Erythroblast (primary cell): Measurements from ENCODE around the gene LRIT3.

ENCODE experiments used
- GATA1 ChIP-seq: IDR thresholded peaks from 2 replicates; pipeline ENCODE4 v1.6.1; 2011; ENCODE audit warnings: low read depth, mild to moderate bottlenecking, control low read depth, low read length, moderate library complexity
- POLR2A ChIP-seq: IDR thresholded peaks from 2 replicates; pipeline ENCODE4 v1.6.1; 2011; ENCODE audit warnings: mild to moderate bottlenecking, low read length

GRCh38 chr4:109887071-109887470, 39.2 kb downstream of the LRIT3 start:
- TF ChIP-seq POLR2A: no peak
- no peak for TF ChIP-seq GATA1
